ENCODE results near the gene PRKG1. TPM values are rescaled to one million over a fixed set of nuclear protein-coding genes. Genes with fewer than 3 reads are reported as not detected.

Gene PRKG1
- total RNA-seq, 1 donor from 2014 or later, result 50.2 TPM

GRCh38 chr10:52099026-52099600 is 1024.8 kb downstream of the PRKG1 start:
- Histone ChIP-seq H3K36me3 (no peaks in the 10 kb centered on the region), H3K4me1 (no peaks in the 10 kb centered on the region), H3K27ac (no peak overlapping the region), H3K9me3 (no peaks in the 10 kb centered on the region), H3K4me3 (no peak overlapping the region), H3K27me3 (no peaks in the 10 kb centered on the region)
- intact Hi-C loops (cut with DNase I), result no loop called here
- TF ChIP-seq, protein P1, sequence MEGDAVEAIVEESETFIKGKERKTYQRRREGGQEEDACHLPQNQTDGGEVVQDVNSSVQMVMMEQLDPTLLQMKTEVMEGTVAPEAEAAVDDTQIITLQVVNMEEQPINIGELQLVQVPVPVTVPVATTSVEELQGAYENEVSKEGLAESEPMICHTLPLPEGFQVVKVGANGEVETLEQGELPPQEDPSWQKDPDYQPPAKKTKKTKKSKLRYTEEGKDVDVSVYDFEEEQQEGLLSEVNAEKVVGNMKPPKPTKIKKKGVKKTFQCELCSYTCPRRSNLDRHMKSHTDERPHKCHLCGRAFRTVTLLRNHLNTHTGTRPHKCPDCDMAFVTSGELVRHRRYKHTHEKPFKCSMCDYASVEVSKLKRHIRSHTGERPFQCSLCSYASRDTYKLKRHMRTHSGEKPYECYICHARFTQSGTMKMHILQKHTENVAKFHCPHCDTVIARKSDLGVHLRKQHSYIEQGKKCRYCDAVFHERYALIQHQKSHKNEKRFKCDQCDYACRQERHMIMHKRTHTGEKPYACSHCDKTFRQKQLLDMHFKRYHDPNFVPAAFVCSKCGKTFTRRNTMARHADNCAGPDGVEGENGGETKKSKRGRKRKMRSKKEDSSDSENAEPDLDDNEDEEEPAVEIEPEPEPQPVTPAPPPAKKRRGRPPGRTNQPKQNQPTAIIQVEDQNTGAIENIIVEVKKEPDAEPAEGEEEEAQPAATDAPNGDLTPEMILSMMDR (IDR thresholded peaks at IDR 0.05), result no peak
- no peak for DNase-seq (ENCODE audit: low spot score in 2 of 2)

GRCh38 chr10:52100011-52100547 is 1025.8 kb downstream of the PRKG1 start:
- intact Hi-C loops (cut with DNase I), result no loop called here
- Histone ChIP-seq H3K27me3 (no peaks in the 10 kb centered on the region), H3K27ac (no peak overlapping the region), H3K4me1 (no peaks in the 10 kb centered on the region), H3K36me3 (no peaks in the 10 kb centered on the region), H3K4me3 (no peak overlapping the region), H3K9me3 (no peaks in the 10 kb centered on the region)
- DNase-seq (ENCODE audit: low spot score in 2 of 2), result no peak
- TF ChIP-seq, protein P1 (IDR thresholded peaks at IDR 0.05), result no peak

GRCh38 chr10:52105301-52105700 is 1031.0 kb downstream of the PRKG1 start:
- H3K9me3 ChIP-seq, result no peaks in the 10 kb centered on the region
- TF ChIP-seq, protein P1 (IDR thresholded peaks at IDR 0.05), result no peak
- no peak for DNase-seq (ENCODE audit: low spot score in 2 of 2)
- H3K27ac ChIP-seq, result no peak overlapping the region
- intact Hi-C loops (cut with DNase I), result no loop called here
- H3K36me3 ChIP-seq, result no peaks in the 10 kb centered on the region
- peaks cover 0 to 4% of the 10 kb centered on the region in 2 donors for H3K4me1 ChIP-seq
- no peak overlapping the region for H3K4me3 ChIP-seq
- H3K27me3 ChIP-seq, result no peaks in the 10 kb centered on the region

- Histone ChIP-seq H3K27me3 (no peaks in the 10 kb centered on the region), H3K4me1 (peaks cover 0 to 4% of the 10 kb centered on the region in 2 donors), H3K36me3 (no peaks in the 10 kb centered on the region), H3K27ac (no peak overlapping the region), H3K9me3 (no peaks in the 10 kb centered on the region), H3K4me3 (no peak overlapping the region)
- intact Hi-C loops (cut with DNase I), result no loop called here
- TF ChIP-seq, protein P1 (IDR thresholded peaks at IDR 0.05), result no peak
- DNase-seq (ENCODE audit: low spot score in 2 of 2), result no peak
Observed at GRCh38 chr10:52106011-52106410, 1031.7 kb downstream of the PRKG1 start.

GRCh38 chr10:52106899-52107298 is 1032.6 kb downstream of the PRKG1 start:
- TF ChIP-seq, protein P1 (IDR thresholded peaks at IDR 0.05), result no peak
- Histone ChIP-seq H3K4me3 (no peak overlapping the region), H3K9me3 (no peaks in the 10 kb centered on the region), H3K27ac (no peak overlapping the region), H3K27me3 (no peaks in the 10 kb centered on the region), H3K4me1 (peaks cover 0 to 4% of the 10 kb centered on the region in 2 donors), H3K36me3 (no peaks in the 10 kb centered on the region)
- no peak for DNase-seq (ENCODE audit: low spot score in 2 of 2)
- intact Hi-C loops (cut with DNase I), result no loop called here
